Activated CD8-positive, alpha-beta T cell treated with anti-CD3 and anti-CD28 coated beads, Interleukin-2, amount 10 ng/mL, durations not matched to agents 7 days and 5 days (primary cell): ENCODE data around the gene FAM20C. TPM values are rescaled to one million over a fixed set of nuclear protein-coding genes. Genes with fewer than 3 reads are reported as not detected.
A peak's percentile ranks its signal among the peaks of the same experiment; 100 is the strongest.

ENCODE experiments used
- ATAC-seq: fragments of 150-1000 bp; cut with Tn5 transposase; one replicate; pipeline ENCODE4 v1.10.0; 2021; ENCODE audit warnings: moderate library complexity
- CTCF ChIA-PET: fragments of 350-600 bp; sonication (Branson Sonifier 250); formaldehyde crosslinking; loops from one replicate; lab custom pipeline; 2021; ENCODE audit warnings: antibody characterized with exemption; lab: Charles Lee
- POLR2A ChIA-PET: fragments of 350-600 bp; sonication (Branson Sonifier 250); formaldehyde crosslinking; loops from one replicate; lab custom pipeline; 2021; ENCODE audit warnings: antibody characterized with exemption; lab: Charles Lee
- DNase-seq: peaks from one replicate; pipeline ENCODE4 v3.0.0-alpha.2; 2020
- H3K27ac Mint-ChIP-seq: one replicate; pipeline ENCODE4 v1.8.0; 2021; ENCODE audit warnings: mild to moderate bottlenecking, mixed read lengths
- H3K27me3 Mint-ChIP-seq: one replicate; pipeline ENCODE4 v1.8.0; 2021; ENCODE audit warnings: low read depth, mixed read lengths
- H3K36me3 Mint-ChIP-seq: one replicate; pipeline ENCODE4 v1.8.0; 2021; ENCODE audit warnings: low read depth, mixed read lengths
- H3K4me1 Mint-ChIP-seq: one replicate; pipeline ENCODE4 v1.8.0; 2021; ENCODE audit warnings: low read depth, mixed read lengths
- H3K4me3 Mint-ChIP-seq: one replicate; pipeline ENCODE4 v1.8.0; 2021; ENCODE audit warnings: mild to moderate bottlenecking, mixed read lengths
- H3K9me3 Mint-ChIP-seq: one replicate; pipeline ENCODE4 v1.8.0; 2022; ENCODE audit warnings: mixed read lengths; ENCODE audit not compliant: insufficient read depth
- total RNA-seq, 2 experiments: library from RNA; stranded (reverse); gene quantifications; one replicate each; pipeline ENCODE4 v1.2.3, GENCODE V29; 2021

FAM20C gene
- total RNA-seq, 2 experiments from 2014 or later, result 0.74 TPM; not detected in 1

DNA sequence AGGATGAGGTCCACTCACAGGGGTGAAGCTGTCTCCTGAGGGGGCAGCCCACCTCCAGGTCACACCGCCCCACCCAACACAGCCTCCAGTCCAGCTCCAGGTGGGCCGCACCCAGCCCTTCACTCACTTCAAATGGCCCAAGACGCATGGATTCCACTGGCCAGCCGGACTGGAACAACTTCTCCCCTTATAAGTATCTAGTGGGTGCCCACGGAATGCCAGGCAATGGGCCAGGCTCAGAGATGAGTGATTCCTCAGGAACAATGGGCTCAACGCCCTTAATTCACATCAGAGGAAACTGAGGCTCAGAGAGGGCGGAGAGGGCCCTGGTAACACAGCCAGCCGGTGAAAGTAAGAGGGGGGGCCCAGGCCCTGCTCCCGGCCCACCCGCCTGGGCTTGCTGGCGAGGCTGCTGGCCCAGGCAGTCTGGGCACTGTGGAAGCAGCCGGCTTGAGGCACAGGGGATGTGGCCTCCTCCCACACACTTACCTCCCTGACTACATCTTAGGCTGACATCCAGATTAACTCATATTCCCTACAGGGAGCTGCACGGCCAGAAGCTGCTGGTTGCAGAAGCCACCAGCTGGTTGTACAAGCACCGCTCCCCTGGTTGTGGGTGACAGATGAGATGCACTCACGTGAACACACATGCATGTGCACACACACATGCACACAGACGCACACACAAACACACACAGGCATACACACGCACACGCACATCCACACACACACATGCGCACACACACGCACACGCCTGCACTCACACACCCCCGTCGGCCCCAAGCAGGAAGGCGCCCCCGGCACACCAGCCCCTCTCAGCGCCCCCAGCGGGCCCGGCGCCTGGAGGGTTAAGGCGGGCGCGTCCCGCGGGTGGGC lies 1.0 kb upstream of the FAM20C start:
- Mint-ChIP-seq H3K4me1 (peaks cover 2% of the 10 kb centered on the region), H3K27ac (peak overlapping the region; percentile 13), H3K36me3 (no peaks in the 10 kb centered on the region), H3K9me3 (no peaks in the 10 kb centered on the region), H3K4me3 (peak overlapping the region; percentile 36), H3K27me3 (peaks cover 34% of the 10 kb centered on the region)
- ATAC-seq (no peak), DNase-seq (no peak)
- ChIA-PET POLR2A (no interaction called here), CTCF (no interaction called here)

DNA sequence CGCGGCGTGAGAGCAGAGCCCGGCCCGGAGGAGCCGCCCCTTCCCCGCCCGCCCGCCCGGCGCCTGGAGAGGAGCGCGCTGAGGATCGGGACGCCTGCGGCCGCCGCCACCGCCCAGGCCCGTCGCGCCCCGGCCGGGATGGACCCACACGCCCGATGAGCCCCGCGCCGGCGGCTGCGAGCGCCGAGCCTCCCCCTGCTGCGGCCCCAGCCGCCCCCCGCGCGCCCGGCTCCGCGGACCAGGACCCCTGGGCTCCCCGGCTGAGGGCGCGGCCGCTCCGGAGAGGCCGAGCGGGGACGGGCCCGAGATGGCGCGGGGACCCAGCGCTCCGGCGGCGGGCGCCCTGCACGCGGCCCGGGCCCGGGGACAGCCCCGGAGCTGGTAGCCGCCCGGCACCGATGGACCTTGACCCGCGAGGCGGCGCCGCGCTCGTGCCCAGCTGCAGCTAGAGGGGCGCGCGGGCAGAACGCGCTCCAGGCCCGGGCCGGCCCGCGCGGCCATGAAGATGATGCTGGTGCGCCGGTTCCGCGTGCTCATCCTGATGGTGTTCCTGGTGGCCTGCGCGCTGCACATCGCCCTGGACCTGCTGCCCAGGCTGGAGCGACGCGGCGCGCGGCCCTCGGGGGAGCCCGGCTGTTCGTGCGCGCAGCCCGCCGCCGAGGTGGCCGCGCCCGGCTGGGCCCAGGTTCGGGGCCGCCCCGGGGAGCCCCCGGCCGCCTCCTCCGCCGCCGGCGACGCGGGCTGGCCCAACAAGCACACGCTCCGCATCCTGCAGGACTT lies 520 bp downstream of the FAM20C start:
- POLR2A ChIA-PET, result no interaction called here
- peaks cover 2% of the 10 kb centered on the region for H3K4me1 Mint-ChIP-seq
- DNase-seq (no peak), ATAC-seq (peak; percentile 27)
- no peaks in the 10 kb centered on the region for H3K36me3 Mint-ChIP-seq
- H3K27me3 Mint-ChIP-seq, result peaks cover 34% of the 10 kb centered on the region
- H3K9me3 Mint-ChIP-seq, result no peaks in the 10 kb centered on the region
- no peak overlapping the region for H3K4me3 Mint-ChIP-seq
- no peak overlapping the region for H3K27ac Mint-ChIP-seq
- CTCF ChIA-PET, result no interaction called here

DNA sequence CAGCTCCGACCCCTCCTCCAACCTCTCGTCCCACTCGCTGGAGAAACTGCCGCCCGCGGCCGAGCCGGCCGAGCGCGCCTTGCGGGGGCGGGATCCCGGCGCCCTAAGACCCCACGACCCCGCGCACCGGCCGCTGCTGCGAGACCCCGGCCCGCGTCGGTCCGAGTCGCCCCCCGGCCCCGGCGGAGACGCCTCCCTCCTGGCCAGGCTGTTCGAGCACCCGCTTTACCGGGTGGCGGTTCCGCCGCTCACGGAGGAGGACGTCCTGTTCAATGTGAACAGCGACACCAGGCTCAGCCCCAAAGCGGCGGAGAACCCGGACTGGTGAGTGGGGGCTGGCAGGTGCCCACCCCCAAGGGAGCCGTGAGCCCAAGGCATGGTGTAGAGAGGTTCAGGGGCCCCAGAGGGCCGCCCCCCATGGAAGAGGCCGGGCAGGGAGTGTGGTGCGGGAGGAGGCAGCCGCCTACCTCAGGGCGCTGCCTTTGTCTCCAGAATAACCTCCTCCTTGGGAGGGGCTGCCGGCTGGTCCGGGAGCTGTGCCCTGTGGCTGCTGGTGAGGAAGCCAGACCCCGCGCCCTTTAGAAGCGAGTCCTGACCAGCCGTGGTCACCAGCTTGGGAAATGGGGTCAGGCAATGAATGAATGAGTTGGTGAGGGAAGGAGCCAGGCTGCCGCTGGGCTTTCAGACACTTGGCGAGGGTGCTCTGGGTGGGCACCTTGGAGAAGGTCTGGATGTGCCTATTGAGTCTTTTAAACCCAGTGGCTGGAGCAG lies 1.3 kb downstream of the FAM20C start:
- Mint-ChIP-seq H3K4me3 (no peak overlapping the region), H3K36me3 (no peaks in the 10 kb centered on the region), H3K27ac (no peak overlapping the region), H3K27me3 (peaks cover 35% of the 10 kb centered on the region), H3K4me1 (peaks cover 2% of the 10 kb centered on the region), H3K9me3 (no peaks in the 10 kb centered on the region)
- DNase-seq, result no peak
- ChIA-PET POLR2A (no interaction called here), CTCF (no interaction called here)
- no peak for ATAC-seq

GRCh38 chr7:194252-195009 lies 2.1 kb downstream of the FAM20C start:
- no peak for DNase-seq
- ChIA-PET POLR2A (no interaction called here), CTCF (no interaction called here)
- Mint-ChIP-seq H3K4me1 (peaks cover 2% of the 10 kb centered on the region), H3K4me3 (no peak overlapping the region), H3K27me3 (peaks cover 36% of the 10 kb centered on the region), H3K27ac (no peak overlapping the region), H3K36me3 (no peaks in the 10 kb centered on the region), H3K9me3 (no peaks in the 10 kb centered on the region)
- ATAC-seq, result no peak

GRCh38 chr7:195010-195829 lies 2.8 kb downstream of the FAM20C start:
- Mint-ChIP-seq H3K27ac (no peak overlapping the region), H3K36me3 (no peaks in the 10 kb centered on the region), H3K4me1 (peaks cover 2% of the 10 kb centered on the region), H3K4me3 (no peak overlapping the region), H3K9me3 (no peaks in the 10 kb centered on the region), H3K27me3 (peaks cover 32% of the 10 kb centered on the region)
- ATAC-seq (no peak), DNase-seq (no peak)
- POLR2A ChIA-PET, result no interaction called here
- CTCF ChIA-PET, result no interaction called here

DNA sequence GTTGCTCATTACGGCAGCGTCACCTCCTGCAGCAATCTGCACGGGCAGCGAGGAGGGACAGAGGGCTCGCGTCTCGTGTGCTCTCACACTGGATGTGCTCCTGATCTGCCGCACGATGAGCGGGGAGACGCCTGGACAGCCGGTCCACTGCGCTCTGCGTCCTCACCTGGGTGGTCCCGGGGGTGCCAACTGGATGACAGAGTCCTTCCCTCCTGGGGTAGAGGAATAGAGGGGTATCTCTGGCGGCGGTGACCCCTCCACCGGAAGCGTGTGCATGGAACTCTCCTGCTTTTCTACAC lies 3.4 kb downstream of the FAM20C start:
- no peaks in the 10 kb centered on the region for H3K9me3 Mint-ChIP-seq
- no peak overlapping the region for H3K4me3 Mint-ChIP-seq
- H3K4me1 Mint-ChIP-seq, result peaks cover 2% of the 10 kb centered on the region
- DNase-seq (no peak), ATAC-seq (no peak)
- no peaks in the 10 kb centered on the region for H3K36me3 Mint-ChIP-seq
- no peak overlapping the region for H3K27ac Mint-ChIP-seq
- ChIA-PET CTCF (no interaction called here), POLR2A (no interaction called here)
- peaks cover 30% of the 10 kb centered on the region for H3K27me3 Mint-ChIP-seq

DNA sequence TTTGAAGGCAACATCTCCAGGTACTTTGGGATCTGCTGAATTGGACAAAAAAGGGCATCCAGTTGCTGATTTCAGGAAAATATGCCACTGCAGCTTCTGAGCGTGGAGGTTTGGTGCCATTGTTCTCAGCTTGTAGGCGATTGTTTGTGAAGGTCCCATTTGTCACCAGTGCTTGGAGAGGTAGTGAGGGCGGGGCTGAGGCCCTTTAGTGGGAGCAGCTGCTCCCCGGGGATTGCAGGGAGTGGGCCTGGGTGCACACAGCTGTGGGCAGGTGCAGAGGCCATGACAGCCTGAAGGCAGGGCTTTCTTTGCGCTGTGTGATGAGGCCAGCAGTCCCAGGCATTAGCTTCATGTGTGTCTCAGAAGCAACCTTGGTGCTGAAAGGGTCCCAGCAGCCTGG lies 3.9 kb downstream of the FAM20C start:
- Mint-ChIP-seq H3K27me3 (peaks cover 26% of the 10 kb centered on the region), H3K4me3 (no peak overlapping the region), H3K27ac (no peak overlapping the region), H3K36me3 (no peaks in the 10 kb centered on the region), H3K9me3 (no peaks in the 10 kb centered on the region), H3K4me1 (peaks cover 2% of the 10 kb centered on the region)
- DNase-seq, result no peak
- CTCF ChIA-PET, result no interaction called here
- POLR2A ChIA-PET, result no interaction called here
- no peak for ATAC-seq

DNA sequence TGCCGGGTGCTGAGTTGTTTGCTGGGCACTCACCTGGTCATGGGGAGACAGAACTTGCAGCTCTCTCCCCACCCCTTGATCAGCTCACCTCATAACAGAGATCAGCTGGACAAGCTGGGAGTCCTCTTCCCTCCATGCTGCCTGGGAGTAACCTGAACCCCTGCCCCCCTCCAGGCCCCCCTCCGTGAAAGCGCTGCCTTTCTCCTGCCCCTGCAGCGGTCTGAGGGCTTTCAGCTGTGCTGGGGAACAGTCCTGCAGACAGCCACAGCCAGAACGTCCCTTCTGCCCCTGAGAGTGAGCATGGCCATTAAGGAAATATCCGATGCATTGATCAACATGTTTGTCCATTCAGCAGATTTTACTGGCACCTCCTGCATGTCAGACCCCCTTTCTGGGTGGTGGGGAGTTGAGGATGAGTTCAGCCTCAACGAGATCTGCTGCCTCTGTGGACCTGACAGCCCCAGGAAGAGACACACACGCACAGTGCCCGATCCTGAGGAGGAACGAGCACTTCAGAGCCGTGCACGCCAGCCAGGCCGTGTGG lies 4.5 kb downstream of the FAM20C start:
- ATAC-seq, result no peak
- Mint-ChIP-seq H3K27me3 (peaks cover 22% of the 10 kb centered on the region), H3K4me1 (no peaks in the 10 kb centered on the region), H3K27ac (no peak overlapping the region), H3K4me3 (no peak overlapping the region), H3K9me3 (no peaks in the 10 kb centered on the region), H3K36me3 (no peaks in the 10 kb centered on the region)
- no peak for DNase-seq
- ChIA-PET CTCF (no interaction called here), POLR2A (no interaction called here)

- no peaks in the 10 kb centered on the region for H3K4me1 Mint-ChIP-seq
- ChIA-PET POLR2A (no interaction called here), CTCF (no interaction called here)
- no peak overlapping the region for H3K4me3 Mint-ChIP-seq
- no peak overlapping the region for H3K27ac Mint-ChIP-seq
- H3K9me3 Mint-ChIP-seq, result no peaks in the 10 kb centered on the region
- no peak for ATAC-seq
- DNase-seq, result no peak
- H3K36me3 Mint-ChIP-seq, result no peaks in the 10 kb centered on the region
- peaks cover 22% of the 10 kb centered on the region for H3K27me3 Mint-ChIP-seq
Observed at GRCh38 chr7:197413-198335, 5.3 kb downstream of the FAM20C start.
